ENCODE results near the gene SEMA5A. TPM values are rescaled to one million over a fixed set of nuclear protein-coding genes. Genes with fewer than 3 reads are reported as not detected.

Gene SEMA5A
- total and polyA plus RNA-seq, 5 experiments from 2014 or later = not detected

DNA sequence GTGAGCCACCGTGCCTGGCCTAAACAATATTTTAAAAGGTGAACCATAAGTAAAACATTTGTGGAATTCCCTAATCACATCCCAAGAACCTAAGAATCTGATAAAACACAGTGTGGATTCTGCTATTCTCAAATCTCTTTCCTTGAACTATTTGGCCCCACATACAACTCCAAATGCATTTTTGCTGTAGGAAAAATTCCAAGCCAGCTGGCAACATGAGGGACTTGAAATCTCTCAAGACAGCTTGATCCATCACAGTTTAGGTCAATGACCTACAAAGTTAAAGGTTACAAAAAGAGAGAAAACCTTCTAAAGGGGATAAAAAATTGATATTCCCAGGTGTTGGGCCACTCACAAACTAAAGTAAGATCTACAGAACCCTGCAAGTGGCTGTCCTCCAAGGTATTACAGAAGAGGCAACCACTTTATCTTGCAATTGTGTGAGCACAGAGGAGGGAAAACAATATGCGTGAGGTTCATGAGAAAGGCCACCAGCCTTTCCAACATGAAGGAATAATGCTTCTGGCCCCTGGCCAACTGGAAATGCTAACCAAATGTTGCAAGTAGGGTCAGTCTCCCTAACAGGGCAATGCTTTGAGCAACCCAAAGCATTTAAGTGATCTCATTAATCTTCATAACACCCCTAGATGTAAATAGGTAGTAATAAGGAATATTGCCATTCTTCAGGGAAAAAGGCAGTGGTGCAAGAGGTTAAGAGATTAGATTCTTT, 221.4 kb downstream of the SEMA5A start:
- Mint-ChIP-seq H3K27ac (no peak overlapping the region), H3K27me3 (no peaks in the 10 kb centered on the region), H3K36me3 (no peaks in the 10 kb centered on the region), H3K9me3 (peaks cover 0 to 11% (median 3%) of the 10 kb centered on the region in 9 donors), H3K4me1 (no peaks in the 10 kb centered on the region), H3K4me3 (no peak overlapping the region)
- no peak for DNase-seq
- POLR2A ChIA-PET = no interaction called here
- ATAC-seq = no peak

DNA sequence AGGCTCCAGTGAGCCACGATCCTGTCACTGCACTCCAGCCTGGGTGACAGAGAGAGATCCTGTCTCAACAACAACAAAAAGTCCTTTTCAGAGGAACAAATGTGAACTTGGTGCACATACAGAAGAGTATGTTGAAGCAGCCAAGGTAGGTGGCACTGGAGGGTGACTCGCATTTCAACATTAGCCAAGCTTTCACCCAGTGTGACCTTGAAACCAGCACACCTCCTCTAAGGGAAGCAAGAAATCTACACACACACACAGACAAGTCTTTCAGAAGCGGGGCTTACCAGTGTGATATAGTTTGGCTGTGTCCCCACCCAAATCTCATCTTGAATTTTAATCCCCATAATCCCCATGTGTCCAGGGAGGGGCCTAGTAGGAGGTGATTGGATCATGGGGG, 225.2 kb downstream of the SEMA5A start:
- POLR2A ChIA-PET = no interaction called here
- H3K9me3 Mint-ChIP-seq = peaks cover 0 to 11% (median under 1%) of the 10 kb centered on the region in 9 donors
- H3K27ac Mint-ChIP-seq = no peak overlapping the region
- no peaks in the 10 kb centered on the region for H3K4me1 Mint-ChIP-seq
- H3K36me3 Mint-ChIP-seq = no peaks in the 10 kb centered on the region
- no peaks in the 10 kb centered on the region for H3K27me3 Mint-ChIP-seq
- no peak for DNase-seq
- H3K4me3 Mint-ChIP-seq = no peak overlapping the region
- no peak for ATAC-seq

DNA sequence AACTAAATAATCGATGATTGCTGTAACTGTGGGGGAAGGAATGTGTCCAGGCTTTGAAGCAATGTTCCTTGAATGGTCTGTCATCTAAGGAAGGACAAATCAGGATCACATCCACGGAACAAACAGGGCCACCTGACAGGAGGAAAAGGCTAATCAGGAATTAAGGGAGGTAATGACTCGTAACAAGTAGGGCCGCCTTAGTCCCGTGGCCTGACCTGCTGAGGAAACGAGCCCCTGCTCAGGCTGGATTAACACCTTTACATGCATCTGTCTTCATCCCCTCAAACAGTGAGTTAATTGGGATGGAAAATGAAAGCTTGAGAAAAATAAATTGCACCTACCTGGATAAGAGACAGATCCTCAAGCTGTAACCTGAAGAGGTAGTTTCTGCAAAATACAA, 227.8 kb downstream of the SEMA5A start:
- POLR2A ChIA-PET = no interaction called here
- H3K4me1 Mint-ChIP-seq = no peaks in the 10 kb centered on the region
- H3K4me3 Mint-ChIP-seq = no peak overlapping the region
- no peak overlapping the region for H3K27ac Mint-ChIP-seq
- H3K36me3 Mint-ChIP-seq = no peaks in the 10 kb centered on the region
- H3K27me3 Mint-ChIP-seq = no peaks in the 10 kb centered on the region
- peaks cover 0 to 20% (median 2%) of the 10 kb centered on the region in 9 donors for H3K9me3 Mint-ChIP-seq
- ATAC-seq (no peak), DNase-seq (no peak)

DNA sequence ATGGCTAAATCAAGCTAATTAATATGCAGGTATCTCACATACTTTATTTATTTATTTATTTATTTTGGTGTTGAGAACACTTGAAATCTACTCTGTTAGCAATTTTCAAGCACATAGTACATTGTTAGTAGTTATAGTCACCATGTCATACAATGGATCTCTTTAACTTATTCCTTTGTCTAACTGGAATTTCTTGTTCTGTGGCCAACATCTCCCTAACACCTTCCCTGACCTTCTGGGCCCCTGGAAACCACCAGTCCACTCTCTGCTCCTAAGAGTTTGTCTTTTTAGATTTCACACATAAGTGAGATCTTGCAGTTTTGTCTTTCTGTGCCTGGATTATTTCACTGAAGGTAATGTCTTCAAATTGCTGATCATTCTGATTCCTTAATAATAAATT, 229.1 kb downstream of the SEMA5A start:
- H3K9me3 Mint-ChIP-seq = peaks cover 0 to 20% (median 2%) of the 10 kb centered on the region in 9 donors
- no peak overlapping the region for H3K4me3 Mint-ChIP-seq
- ATAC-seq = no peak
- POLR2A ChIA-PET = no interaction called here
- DNase-seq = no peak
- no peaks in the 10 kb centered on the region for H3K36me3 Mint-ChIP-seq
- no peak overlapping the region for H3K27ac Mint-ChIP-seq
- no peaks in the 10 kb centered on the region for H3K27me3 Mint-ChIP-seq
- no peaks in the 10 kb centered on the region for H3K4me1 Mint-ChIP-seq

DNA sequence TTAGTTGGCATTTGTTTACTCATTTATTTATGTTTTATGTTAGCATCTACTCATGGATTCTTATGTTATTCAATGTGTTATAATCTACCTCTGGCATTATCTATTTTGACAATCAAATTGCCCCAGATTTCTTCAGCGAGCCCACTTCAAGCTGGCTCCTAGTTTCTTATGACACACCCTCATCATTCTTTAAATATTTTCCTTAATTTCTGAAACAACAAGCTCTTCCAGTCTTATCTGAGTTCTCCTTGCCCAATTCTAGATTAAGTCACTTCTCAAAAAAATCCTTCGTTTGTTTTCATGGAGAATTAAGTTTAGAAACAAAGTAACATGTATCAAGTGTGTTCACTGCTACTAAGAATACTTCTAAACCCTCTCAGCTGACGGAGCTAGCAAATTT, 229.8 kb downstream of the SEMA5A start:
- no peaks in the 10 kb centered on the region for H3K4me1 Mint-ChIP-seq
- DNase-seq (no peak), ATAC-seq (no peak)
- H3K27me3 Mint-ChIP-seq = no peaks in the 10 kb centered on the region
- H3K27ac Mint-ChIP-seq = no peak overlapping the region
- H3K36me3 Mint-ChIP-seq = no peaks in the 10 kb centered on the region
- H3K9me3 Mint-ChIP-seq = peaks cover 0 to 20% (median 2%) of the 10 kb centered on the region in 9 donors
- no peak overlapping the region for H3K4me3 Mint-ChIP-seq
- POLR2A ChIA-PET = no interaction called here

DNA sequence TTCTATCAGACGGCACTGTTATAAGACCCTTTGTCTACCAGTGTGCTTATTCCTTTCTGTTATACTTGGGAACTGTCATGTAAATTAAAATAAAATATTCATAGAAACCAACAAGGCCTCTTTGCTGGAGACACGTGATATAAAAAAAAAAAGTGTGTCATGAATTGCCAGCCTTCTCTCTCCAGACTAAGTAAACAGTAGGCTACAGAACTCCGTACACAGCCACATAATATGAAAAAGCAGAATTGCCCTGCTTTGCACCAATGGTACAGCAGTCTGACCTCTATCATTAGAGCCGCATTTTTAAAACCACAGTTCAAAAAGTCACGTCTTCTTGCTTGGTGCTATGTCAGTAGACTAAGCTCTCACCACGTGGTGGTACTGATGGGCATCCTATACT, 231.3 kb downstream of the SEMA5A start:
- Mint-ChIP-seq H3K36me3 (no peaks in the 10 kb centered on the region), H3K27me3 (no peaks in the 10 kb centered on the region), H3K9me3 (peaks cover 0 to 20% (median 2%) of the 10 kb centered on the region in 9 donors), H3K27ac (no peak overlapping the region), H3K4me3 (no peak overlapping the region), H3K4me1 (no peaks in the 10 kb centered on the region)
- ATAC-seq (no peak), DNase-seq (no peak)
- POLR2A ChIA-PET = no interaction called here

GRCh38 chr5:9313751-9314150, 232.1 kb downstream of the SEMA5A start:
- DNase-seq = no peak
- H3K36me3 Mint-ChIP-seq = no peaks in the 10 kb centered on the region
- no peak for ATAC-seq
- no peak overlapping the region for H3K27ac Mint-ChIP-seq
- no peaks in the 10 kb centered on the region for H3K4me1 Mint-ChIP-seq
- POLR2A ChIA-PET = no interaction called here
- no peaks in the 10 kb centered on the region for H3K27me3 Mint-ChIP-seq
- peaks cover 0 to 20% (median 2%) of the 10 kb centered on the region in 9 donors for H3K9me3 Mint-ChIP-seq
- H3K4me3 Mint-ChIP-seq = no peak overlapping the region

DNA sequence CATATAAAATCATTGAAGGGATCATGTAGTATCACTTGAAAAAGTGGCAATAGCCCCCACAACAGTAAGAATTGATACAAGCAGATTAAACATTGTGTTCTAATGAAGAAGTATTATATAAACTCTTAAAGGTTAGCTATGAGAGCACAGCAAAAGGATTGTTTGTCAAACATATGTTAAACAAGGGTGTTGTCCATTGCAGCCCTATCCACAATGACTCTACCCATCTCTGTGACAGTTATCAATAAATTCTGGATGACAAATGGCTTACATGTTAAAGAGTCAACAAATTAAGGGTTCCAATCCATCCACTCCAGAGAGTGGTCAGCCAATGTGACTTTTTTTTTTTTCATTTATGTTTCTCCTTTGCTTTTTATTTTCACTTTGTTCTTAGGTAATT, 238.7 kb downstream of the SEMA5A start:
- POLR2A ChIA-PET = no interaction called here
- no peak for DNase-seq
- no peaks in the 10 kb centered on the region for H3K36me3 Mint-ChIP-seq
- ATAC-seq = no peak
- H3K9me3 Mint-ChIP-seq = peaks cover 0 to 7% (median 2%) of the 10 kb centered on the region in 9 donors
- no peak overlapping the region for H3K4me3 Mint-ChIP-seq
- no peaks in the 10 kb centered on the region for H3K27me3 Mint-ChIP-seq
- no peak overlapping the region for H3K27ac Mint-ChIP-seq
- H3K4me1 Mint-ChIP-seq = no peaks in the 10 kb centered on the region

- no peak for DNase-seq
- H3K36me3 Mint-ChIP-seq = no peaks in the 10 kb centered on the region
- H3K4me1 Mint-ChIP-seq = no peaks in the 10 kb centered on the region
- H3K27ac Mint-ChIP-seq = no peak overlapping the region
- no peak for ATAC-seq
- peaks cover 0 to 20% (median 2%) of the 10 kb centered on the region in 9 donors for H3K9me3 Mint-ChIP-seq
- no peaks in the 10 kb centered on the region for H3K27me3 Mint-ChIP-seq
- POLR2A ChIA-PET = no interaction called here
- H3K4me3 Mint-ChIP-seq = no peak overlapping the region
Measured at GRCh38 chr5:9302218-9302617, 243.7 kb downstream of the SEMA5A start.

DNA sequence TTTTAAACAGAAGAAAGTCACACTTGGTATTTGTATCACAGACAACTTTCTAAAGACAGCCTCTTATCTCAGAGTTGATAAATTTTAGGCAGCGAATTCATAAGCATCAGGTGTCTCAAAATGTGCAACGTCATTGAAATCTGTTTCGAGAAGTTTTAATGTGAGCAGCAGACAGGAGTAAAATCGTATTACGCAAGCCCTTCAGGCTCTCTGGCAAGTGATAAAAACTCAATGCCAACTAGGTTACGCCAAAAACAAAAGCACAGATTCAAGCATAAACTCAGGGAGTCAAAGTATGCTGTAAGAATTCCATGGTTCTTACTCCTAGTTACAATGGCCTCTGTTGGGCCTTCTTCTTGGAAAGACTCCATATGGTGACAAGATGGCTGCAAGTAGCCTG, 244.7 kb downstream of the SEMA5A start:
- DNase-seq (no peak), ATAC-seq (no peak)
- Mint-ChIP-seq H3K4me3 (no peak overlapping the region), H3K36me3 (no peaks in the 10 kb centered on the region), H3K27me3 (no peaks in the 10 kb centered on the region), H3K27ac (no peak overlapping the region), H3K4me1 (no peaks in the 10 kb centered on the region), H3K9me3 (peaks cover 0 to 20% (median 2%) of the 10 kb centered on the region in 9 donors)
- POLR2A ChIA-PET = no interaction called here

- Mint-ChIP-seq H3K4me3 (no peak overlapping the region), H3K4me1 (no peaks in the 10 kb centered on the region), H3K9me3 (peaks cover 0 to 28% (median 2%) of the 10 kb centered on the region in 9 donors), H3K36me3 (no peaks in the 10 kb centered on the region), H3K27ac (no peak overlapping the region), H3K27me3 (peaks cover 0 to 6% (median 0%) of the 10 kb centered on the region in 5 donors)
- ATAC-seq (no peak), DNase-seq (no peak)
- POLR2A ChIA-PET = no interaction called here
Measured at GRCh38 chr5:9297134-9297533, 248.7 kb downstream of the SEMA5A start.

DNA sequence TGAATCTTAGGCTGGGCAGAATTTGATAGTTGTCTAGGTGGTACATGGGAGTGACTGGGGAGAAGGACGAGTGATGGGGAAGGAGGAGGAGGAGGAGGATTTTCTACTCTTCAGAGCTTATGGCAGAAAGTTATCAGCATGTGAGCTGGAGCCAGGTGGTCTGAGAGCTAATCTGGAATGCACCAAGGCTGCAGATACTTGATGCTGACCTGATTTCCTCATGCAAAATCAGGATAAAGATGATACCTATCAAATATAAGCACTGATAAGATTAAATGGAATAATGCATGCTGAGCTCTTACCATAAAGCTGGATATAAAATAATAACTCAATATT, 250.4 kb downstream of the SEMA5A start:
- Mint-ChIP-seq H3K27me3 (peaks cover 0 to 6% (median 0%) of the 10 kb centered on the region in 5 donors), H3K9me3 (peaks cover 0 to 37% (median 4%) of the 10 kb centered on the region in 9 donors), H3K4me1 (no peaks in the 10 kb centered on the region), H3K27ac (no peak overlapping the region), H3K4me3 (no peak overlapping the region), H3K36me3 (no peaks in the 10 kb centered on the region)
- DNase-seq (no peak), ATAC-seq (no peak)
- POLR2A ChIA-PET = no interaction called here

GRCh38 chr5:9294793-9295465, 250.9 kb downstream of the SEMA5A start:
- POLR2A ChIA-PET = no interaction called here
- ATAC-seq = no peak
- no peak overlapping the region for H3K27ac Mint-ChIP-seq
- H3K4me3 Mint-ChIP-seq = no peak overlapping the region
- no peak for DNase-seq
- H3K27me3 Mint-ChIP-seq = peaks cover 0 to 6% (median 0%) of the 10 kb centered on the region in 5 donors
- H3K4me1 Mint-ChIP-seq = no peaks in the 10 kb centered on the region
- no peaks in the 10 kb centered on the region for H3K36me3 Mint-ChIP-seq
- peaks cover 0 to 37% (median 4%) of the 10 kb centered on the region in 9 donors for H3K9me3 Mint-ChIP-seq

- Mint-ChIP-seq H3K27me3 (no peaks in the 10 kb centered on the region), H3K36me3 (no peaks in the 10 kb centered on the region), H3K4me3 (no peak overlapping the region), H3K4me1 (no peaks in the 10 kb centered on the region), H3K27ac (no peak overlapping the region), H3K9me3 (peaks cover 0 to 19% (median 2%) of the 10 kb centered on the region in 9 donors)
- POLR2A ChIA-PET = no interaction called here
- ATAC-seq (no peak), DNase-seq (no peak)
Measured at GRCh38 chr5:9288234-9288633, 257.6 kb downstream of the SEMA5A start.
